ENCODE data around the gene DAB2IP.

GRCh38 chr9:121661328-121661727 is 9.9 kb downstream of the DAB2IP start:
- no peak for TF ChIP-seq EZH2phosphoT487 (IDR thresholded peaks at IDR 0.05; ENCODE audit: borderline replicate concordance, low read length)
- TF ChIP-seq CTCF (IDR thresholded peaks at IDR 0.05; ENCODE audit: low read depth, low read length, poor library complexity, severe bottlenecking) = no peak
